Hepatocyte (in vitro differentiated cells): ENCODE data around the gene EHBP1.

Experiments
- CTCF ChIP-seq: fragments of 200-600 bp; sonication (generic); IDR thresholded peaks from 2 replicates; pipeline ENCODE4 v1.5.1; 2016; ENCODE audit warnings: antibody characterized with exemption, mild to moderate bottlenecking; ENCODE audit not compliant: poor library complexity
- EZH2 ChIP-seq: fragments of 200-600 bp; sonication (generic); IDR thresholded peaks from 2 replicates; pipeline ENCODE4 v1.6.1; 2016; ENCODE audit warnings: antibody characterized with exemption, mild to moderate bottlenecking, borderline replicate concordance

- TF ChIP-seq CTCF, result no peak
- TF ChIP-seq EZH2, result no peak
These were observed 293.4 kb downstream of the EHBP1 start for GRCh38 chr2:62998949-62999348.
